Measurements from ENCODE around the gene HSPA8.
"Not testable (repeated sequence)": the region's sequence is repeated elsewhere in the genome, so short reads cannot be mapped to it uniquely, and the experiment has no call there.

Gene HSPA8

DNA sequence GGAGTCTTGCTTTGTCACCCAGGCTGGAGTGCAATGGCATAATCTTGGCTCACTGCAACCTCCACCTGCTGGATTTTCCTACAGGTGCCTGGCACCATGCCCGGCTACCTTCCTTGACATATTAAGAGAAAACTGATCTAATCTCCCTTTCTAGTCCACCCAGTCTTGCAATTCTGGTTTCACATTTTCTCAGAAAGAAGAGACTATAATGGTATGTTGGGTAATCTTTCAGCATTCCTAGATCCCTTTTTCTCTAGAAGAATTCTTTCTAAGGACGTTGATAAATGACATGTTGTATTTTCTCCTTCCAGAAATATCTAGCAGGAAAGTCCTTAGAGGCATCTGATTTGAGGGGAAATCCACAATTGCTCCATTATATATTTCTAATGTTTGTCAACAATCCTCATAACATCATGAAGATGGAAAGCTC, 10.4 kb upstream of the HSPA8 start:
- DNase-seq (ENCODE audit: low read depth): no peak

DNA sequence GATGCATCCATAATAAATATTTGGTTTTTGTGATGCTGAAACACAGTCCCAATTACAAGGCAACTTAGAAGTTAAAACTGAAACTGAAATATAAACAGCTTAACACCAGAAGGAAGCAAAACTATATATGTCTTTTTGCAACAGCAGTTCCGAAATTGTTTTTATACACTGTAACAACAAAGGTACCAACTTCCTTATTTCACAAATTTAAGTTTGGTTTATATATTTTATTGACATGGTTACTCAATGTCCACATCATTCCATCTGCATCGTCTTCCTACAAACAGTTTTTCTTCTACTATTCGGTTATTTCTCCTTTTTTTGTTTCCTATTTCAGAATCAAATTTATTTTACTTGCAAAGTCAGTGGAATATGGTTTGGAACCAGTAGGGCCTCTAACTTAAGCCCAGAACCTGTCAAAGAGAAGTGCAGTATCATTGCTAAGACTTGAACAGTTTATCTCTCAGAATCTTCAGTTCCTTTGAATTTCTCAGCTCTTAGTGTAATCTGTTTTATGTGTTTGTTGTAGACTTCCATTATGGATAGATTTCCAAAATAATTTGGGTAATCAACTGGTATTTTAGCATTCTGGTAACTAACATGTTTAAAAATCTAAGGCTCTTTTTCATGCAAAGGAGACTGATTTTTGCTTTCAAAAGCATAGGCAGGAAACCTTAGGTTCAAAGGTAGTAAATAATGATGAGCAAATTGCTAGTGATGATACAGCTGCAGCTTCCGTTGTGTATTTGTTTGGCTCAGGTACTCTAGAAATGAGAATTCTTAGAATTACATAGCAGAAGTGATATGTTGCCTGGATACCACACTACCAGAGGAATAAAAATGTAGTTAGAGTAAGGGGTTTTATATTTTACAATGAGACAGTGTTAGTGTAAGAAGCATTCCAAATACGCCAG, 8.2 kb upstream of the HSPA8 start:
- no peak for DNase-seq (ENCODE audit: low read depth)

DNA sequence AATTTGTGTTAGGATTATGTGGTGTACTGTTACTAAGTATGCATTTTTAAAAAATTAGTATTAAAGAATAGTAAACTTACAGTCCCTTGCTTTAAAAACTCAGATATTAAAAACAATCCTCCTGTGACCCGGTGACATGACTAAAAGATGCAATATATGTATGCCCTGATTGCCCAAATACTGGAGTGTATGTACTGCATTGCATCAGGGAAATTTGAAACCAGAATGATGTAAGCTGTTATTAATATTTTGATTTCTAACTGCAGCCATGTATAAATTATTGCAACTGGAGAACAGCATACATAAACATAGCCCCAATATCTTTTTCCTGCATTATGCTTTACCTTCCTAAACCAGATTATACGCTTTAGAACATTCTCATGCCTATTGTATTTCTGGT, 3.7 kb upstream of the HSPA8 start:
- no peak for DNase-seq (ENCODE audit: low read depth)

DNA sequence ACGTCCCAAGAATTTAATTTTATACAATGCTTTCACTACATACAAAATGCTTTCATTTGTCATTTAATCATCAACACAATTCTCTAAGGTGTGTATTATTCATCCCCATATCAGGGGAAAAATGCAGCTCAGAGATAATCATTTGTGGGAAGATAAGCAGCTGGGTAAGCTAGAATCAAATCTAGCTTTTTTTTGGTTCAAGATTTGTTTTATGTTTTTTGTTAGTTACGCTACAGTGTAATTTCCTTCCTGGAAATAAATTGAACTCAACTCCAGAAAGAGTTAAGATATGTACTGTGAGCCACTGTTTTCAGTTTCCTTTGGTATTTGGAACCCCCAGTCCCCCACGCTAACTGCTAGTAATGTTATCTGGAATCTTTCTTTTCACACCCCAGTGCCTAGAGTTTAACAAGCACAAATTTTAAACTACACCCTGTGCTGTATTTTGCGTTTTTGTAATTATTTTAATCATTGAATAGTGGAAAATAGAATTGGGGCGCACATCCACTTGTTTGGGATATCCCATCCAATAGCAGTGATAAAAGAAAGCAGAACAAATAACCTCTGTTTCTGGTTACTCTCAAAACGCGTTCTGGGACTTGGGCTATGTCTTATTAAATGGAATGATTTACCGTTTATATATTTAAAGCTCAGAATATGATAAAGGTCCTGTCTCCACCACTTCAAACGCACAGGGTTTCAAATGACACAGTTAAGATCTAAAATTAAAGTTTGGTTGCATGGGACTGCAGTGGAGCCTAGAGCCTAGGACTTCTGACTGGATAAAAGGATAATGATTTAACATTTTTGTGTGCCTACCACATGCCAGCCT, 2.1 kb upstream of the HSPA8 start:
- DNase-seq (ENCODE audit: low read depth): no peak

- no peak for DNase-seq (ENCODE audit: low read depth)
These were observed 1.2 kb upstream of the HSPA8 start for GRCh38 chr11:123062892-123063825.

GRCh38 chr11:123062158-123062891, 389 bp upstream of the HSPA8 start:
- DNase-seq (ENCODE audit: low read depth): peak; percentile 98

DNA sequence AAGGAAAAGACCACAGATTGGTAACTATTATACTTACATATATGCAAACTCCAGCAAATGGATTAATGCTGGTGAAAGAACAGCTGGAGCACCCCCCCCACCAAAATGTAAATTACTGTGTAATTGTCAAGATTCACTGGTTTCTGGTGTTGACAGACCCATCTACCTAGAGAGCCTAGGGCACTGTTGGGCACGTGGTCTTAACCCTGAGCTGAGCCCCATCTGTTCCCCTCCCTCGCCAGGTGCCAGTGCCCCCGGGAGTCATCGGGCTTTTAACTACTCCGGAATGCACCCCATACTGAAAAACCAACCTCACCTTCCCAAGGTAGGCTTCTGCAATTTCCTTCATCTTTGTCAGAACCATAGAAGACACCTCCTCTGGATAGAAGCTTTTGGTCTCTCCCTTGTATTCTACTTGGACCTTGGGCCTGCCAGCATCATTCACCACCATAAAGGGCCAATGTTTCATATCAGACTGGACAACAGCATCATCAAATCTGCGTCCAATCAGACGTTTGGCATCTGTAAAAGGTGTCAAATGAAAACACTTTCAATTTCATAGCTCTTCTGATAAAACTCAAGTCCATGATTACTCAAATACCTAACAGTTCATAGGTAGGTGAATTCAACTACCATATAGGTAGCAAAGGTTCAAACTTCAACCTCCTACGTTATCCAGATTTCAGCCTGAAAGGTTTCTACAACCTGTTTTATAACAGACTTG, 1.5 kb downstream of the HSPA8 start:
- no peak for DNase-seq (ENCODE audit: low read depth)

DNA sequence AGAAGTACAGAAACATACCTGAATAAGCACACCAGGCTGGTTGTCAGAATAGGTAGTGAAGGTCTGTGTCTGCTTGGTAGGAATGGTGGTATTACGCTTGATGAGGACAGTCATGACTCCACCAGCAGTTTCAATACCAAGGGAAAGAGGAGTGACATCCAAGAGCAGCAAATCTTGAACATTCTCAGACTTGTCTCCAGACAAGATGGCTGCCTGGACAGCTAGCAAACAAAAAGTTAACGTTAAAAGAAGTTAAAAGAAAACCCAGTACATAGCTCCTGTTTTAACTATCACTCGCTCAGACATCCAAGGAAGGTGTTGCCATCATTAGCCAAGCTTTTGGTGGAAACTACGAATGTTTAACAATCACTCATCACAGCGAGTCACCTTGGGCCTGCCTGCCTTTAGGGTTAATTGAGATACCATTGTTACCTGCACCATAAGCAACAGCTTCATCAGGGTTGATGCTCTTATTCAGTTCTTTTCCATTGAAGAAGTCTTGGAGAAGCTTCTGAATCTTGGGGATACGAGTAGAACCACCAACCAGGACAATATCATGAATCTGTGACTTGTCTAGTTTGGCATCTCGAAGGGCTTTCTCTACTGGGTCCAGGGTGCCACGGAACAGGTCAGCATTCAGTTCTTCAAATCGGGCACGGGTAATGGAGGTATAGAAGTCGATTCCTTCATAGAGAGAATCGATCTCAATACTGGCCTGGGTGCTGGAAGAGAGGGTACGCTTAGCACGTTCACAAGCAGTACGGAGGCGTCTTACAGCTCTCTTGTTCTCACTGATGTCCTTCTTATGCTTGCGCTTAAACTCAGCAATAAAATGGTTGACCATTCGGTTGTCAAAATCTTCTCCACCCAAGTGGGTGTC, 2.7 kb downstream of the HSPA8 start:
- DNase-seq (ENCODE audit: low read depth): not testable (repeated sequence)

GRCh38 chr11:123057661-123058305, 4.2 kb downstream of the HSPA8 start:
- DNase-seq (ENCODE audit: low read depth): no peak

- no peak for DNase-seq (ENCODE audit: low read depth)
These were observed 5.0 kb downstream of the HSPA8 start for GRCh38 chr11:123056835-123057491.

DNA sequence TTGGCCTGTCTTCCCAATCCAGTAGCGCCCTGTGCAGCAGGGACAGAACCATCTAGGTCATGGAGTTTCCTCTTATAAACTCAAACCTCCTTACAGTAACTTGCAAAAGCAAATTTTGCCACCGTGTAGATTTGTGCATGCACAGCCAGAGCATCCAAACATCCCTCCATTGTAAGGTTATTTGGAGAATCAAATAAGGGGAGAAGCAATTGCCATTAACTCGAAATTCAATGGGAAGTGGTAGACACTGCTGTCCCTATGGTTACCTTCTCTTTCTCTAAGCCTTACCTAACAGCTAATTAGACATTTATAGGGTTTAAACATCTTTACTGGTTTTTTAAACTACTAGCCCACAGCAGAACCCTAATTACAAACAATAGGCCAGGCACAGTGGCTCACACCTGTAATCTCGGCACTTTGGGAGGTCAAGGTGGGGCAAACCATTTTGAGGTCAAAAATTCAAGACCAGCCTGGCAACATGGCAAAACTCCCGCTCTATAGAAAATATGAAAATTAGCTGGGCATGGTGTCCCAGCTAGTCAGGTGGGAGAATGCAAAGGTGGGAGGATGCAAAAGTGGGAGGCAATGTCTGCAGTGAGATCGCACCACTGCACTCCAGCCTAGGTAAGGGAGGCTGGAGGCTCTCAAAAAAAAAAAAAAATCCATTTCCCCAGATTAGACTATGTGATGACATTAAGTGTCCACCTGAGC, 6.6 kb downstream of the HSPA8 start:
- DNase-seq (ENCODE audit: low read depth): no peak

DNA sequence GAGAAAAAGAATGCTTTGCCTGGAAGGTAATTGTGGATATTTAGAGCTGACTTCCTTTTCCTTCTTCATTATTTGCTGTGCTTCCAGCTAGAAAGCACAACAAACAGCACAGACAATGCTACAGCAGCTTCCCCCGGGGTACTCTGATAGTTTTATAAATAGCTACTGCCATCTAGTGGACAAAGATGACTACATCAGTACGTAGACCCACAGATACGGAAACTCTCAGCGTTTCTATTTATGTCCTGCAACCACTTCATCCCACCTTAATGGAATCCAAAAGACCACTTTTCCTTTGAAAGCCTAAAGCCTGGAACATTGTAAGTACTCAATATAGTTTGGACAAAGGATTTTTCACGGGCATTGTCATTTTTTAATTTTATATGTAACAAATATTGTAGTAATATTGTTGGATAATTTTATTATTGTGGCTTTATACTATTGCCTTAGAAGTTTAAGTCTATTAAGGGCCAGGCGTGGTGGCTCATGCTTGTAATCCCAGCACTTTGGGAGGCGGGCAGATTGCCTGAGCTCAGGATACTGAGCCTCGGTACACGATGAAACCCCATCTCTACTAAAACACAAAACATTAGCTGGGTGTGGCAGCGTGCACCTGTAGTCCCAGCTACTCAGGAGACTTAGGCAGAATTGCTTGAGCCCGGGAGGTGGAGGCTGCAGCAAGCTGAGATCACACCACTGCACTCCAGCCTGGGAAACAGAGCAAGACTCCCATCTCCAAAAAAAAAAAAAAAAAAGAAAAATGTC, 7.5 kb downstream of the HSPA8 start:
- no peak for DNase-seq (ENCODE audit: low read depth)

- no peak for DNase-seq (ENCODE audit: low read depth)
These were observed 8.8 kb downstream of the HSPA8 start for GRCh38 chr11:123052901-123053721.

- DNase-seq (ENCODE audit: low read depth): no peak
These were observed 10.3 kb downstream of the HSPA8 start for GRCh38 chr11:123051634-123052033.

DNA sequence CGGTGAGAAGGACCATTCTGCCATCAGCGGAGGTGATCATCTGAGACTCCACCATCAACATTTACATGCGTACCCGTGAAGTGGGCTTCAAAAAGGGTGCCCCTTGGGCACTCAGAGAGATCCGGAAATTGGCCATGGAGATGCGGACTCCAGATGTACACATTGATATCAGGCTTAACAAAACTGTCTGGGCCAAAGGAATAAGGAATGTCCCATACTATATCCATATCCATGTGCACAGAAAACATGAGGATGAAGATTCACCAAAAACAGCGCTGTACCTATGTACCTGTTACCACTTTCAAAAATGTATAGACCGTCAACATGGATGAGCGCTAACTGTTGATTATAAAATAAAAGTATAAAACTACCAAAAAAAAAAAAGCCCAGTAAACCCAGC, 10.8 kb downstream of the HSPA8 start:
- no peak for DNase-seq (ENCODE audit: low read depth)

- no peak for DNase-seq (ENCODE audit: low read depth)
These were observed 14.0 kb downstream of the HSPA8 start for GRCh38 chr11:123047947-123048293.

Data from non-pigmented ciliary epithelial cell (primary cell).